ENCODE measurements around the gene JMJD1C.

The JMJD1C gene

GRCh38 chr10:63480237-63480636, 14.5 kb upstream of the JMJD1C start:
- no peak for DNase-seq

DNA sequence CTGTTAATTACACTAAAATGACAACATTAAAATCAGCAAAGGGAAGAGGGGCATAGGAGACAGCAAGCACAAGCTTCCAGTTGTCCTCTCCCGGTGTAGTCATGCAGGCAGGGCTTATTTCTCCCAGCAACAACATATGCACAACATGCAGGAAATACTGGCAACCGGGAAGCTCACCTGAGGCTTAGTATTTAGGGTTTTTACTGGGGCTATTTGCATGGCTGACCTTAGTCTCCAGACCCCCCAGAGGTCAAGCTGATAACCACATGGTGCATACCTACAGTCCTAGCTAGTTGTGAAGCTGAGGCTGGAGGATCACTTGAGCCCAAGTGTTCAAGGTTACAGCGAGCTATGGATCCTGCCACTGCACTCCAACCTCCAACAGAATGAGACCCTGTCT, 12.8 kb upstream of the JMJD1C start:
- DNase-seq = no peak

GRCh38 chr10:63477927-63478326, 12.2 kb upstream of the JMJD1C start:
- no peak for DNase-seq

- DNase-seq = no peak
These were observed 8.7 kb upstream of the JMJD1C start for GRCh38 chr10:63474488-63474887.

- DNase-seq = no peak
These were observed 5.2 kb upstream of the JMJD1C start for GRCh38 chr10:63470928-63471327.

- no peak for DNase-seq
These were observed 3.2 kb upstream of the JMJD1C start for GRCh38 chr10:63468947-63469346.

DNA sequence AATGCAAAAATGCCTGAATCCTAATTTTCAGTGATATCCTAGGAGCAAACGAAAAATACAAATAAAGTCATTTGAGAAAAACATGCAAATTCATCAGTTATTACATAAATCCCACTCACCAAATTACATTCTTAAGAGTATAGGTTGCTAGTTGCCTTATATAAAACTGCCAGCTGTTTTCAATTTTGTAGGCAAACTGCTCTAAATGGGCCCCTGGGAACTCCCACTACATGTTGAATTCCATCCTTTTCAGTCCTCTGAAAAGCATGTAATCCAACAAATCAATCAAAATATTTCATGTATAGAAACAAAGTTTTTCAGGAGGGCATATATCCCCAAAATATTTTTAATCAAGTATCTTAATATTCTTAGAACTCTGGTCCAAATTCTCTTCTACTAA, 2.1 kb upstream of the JMJD1C start:
- DNase-seq = no peak

GRCh38 chr10:63466144-63466935, 563 bp upstream of the JMJD1C start:
- peak; percentile 88 for DNase-seq

GRCh38 chr10:63464402-63465292, 1.1 kb downstream of the JMJD1C start:
- peak; percentile 87 for DNase-seq

GRCh38 chr10:63462442-63462841, 3.3 kb downstream of the JMJD1C start:
- DNase-seq = no peak

GRCh38 chr10:63458177-63458576, 7.6 kb downstream of the JMJD1C start:
- DNase-seq = no peak

- no peak for DNase-seq
These were observed 8.2 kb downstream of the JMJD1C start for GRCh38 chr10:63457594-63457993.

- no peak for DNase-seq
These were observed 9.2 kb downstream of the JMJD1C start for GRCh38 chr10:63456437-63457210.

DNA sequence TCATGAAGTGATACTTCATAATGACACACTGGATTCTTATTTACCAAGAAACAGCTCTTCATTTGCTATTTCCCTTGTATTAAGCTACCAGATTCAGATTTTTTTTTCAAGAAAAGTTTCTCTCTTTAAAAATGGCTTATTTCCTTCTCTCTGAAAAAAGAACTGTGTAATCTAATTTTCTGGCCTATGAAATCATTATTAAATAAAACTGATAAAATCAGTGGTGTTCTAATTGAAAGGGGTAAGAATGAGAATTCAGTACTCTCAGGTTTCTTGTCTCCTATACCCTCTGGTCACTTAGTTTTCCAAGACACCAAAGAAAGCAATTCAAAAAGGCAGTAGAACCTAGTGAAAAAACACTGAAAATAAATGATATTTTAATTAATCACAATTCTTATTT, 10.3 kb downstream of the JMJD1C start:
- DNase-seq = no peak

GRCh38 chr10:63454631-63455030, 11.1 kb downstream of the JMJD1C start:
- no peak for DNase-seq

DNA sequence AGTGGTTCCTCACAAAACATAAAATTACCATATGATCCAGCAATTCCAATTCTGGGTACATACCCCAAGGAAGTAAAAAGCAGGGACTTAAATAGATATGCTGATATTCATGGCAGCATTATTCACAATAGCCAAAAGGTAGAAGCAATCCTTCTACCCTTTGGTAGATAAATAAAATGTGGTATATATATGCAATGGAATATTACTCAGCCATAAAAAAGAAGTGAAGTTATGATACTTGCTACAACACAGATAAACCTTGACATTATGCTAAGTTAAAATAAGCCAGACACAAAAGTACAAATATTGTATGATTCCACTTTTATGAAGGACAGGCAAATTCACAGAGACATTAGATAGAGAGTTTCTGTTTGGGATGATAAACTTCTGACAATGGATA, 13.3 kb downstream of the JMJD1C start:
- no peak for DNase-seq

GRCh38 chr10:63446716-63447440, 18.9 kb downstream of the JMJD1C start:
- DNase-seq = no peak

DNA sequence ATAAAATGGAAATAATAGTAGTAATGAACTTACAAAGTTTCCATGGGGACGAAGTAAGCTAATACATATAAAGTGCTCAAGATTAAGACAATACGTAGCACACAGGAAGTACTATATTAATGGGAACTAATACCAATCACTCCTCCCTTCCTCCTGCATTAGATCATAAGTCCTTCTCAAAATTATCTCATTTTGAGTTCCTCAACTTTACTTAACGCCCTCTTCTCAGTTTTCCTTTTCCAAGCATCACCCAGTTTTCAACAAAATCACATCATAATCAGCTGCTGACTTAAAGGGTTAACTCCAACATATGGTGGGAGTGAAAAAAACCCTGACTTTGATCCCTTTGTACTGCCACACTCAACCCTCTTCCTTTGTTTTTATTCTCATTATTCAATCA, 24.4 kb downstream of the JMJD1C start:
- no peak for DNase-seq

GRCh38 chr10:63439607-63440006, 26.2 kb downstream of the JMJD1C start:
- DNase-seq = no peak

DNA sequence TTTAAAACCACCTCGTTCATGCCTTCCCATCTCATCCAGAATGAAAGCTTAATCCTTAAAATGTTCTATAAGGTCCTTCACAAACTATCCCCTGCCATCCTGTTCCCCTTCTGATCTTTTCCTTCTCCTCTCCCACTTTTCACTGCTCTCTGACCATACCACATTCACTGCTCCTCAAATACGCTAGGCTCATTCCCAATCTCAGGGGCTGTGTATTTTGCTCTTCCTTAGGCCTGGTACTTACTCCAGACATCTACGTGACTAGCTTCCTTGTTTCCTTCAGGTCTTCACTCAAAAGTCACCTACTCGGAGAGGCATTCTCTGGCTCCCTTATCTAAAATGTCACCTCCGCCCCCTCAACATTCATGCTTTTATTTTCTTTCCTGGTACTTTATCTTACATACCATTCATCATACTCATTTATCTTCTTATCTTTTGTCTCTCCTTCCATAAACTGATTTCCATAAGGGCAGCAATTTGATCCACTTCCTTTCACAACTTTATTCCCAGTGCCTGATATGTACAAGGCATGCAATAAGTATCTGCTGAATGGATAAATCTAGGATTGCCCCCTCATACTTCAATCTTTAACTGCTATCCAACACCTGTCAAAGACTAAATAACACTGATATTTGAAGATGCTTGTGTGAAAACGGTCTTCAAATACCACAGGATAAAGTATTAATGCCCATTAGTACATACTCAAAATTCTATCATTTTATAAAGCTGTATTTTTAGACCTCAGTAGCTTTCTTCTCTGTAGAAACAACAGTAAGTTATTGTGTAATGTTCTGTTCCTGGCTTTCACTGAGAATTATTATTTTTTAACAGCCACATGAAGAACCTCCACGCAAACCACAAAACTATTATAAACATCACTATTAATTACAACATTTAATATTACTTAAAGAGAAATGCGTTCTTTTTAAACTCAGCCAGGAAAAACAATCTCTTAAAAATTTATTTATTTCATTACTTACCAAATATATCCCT, 27.0 kb downstream of the JMJD1C start:
- DNase-seq = no peak
